ENCODE results near the gene CCDC13.

CCDC13 gene

GRCh38 chr3:42799376-42799775 lies 26.3 kb upstream of the CCDC13 start:
- FAIRE-seq: no peak

GRCh38 chr3:42796332-42796885 lies 23.4 kb upstream of the CCDC13 start:
- no peak for FAIRE-seq

DNA sequence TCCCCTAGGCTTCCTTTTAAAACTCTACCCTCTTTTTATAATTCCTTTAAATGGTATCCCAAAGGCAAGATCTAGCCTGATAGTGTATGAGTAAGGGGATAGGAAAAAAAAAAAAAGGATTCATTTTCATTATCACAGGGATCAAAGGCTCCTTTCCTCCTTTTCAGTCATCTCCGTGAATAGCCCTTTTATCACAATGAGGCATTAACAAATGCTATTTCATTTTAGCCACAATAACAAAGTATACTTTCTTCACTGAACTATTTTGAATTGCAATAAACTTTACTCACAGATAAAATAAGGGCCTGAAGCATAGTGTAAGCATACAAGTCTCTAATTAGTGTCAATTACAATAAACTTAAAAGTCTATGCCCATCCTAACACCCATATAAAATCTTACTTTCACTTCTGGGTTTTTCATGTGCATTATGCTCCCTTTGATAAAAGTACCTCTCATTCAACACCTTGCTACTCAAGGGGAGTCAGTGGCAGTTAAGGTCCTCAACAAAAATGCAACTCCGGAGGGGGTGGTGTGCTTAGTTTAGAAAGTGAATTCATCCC lies 22.6 kb upstream of the CCDC13 start:
- no peak for FAIRE-seq

GRCh38 chr3:42790714-42791229 lies 17.7 kb upstream of the CCDC13 start:
- FAIRE-seq: no peak

DNA sequence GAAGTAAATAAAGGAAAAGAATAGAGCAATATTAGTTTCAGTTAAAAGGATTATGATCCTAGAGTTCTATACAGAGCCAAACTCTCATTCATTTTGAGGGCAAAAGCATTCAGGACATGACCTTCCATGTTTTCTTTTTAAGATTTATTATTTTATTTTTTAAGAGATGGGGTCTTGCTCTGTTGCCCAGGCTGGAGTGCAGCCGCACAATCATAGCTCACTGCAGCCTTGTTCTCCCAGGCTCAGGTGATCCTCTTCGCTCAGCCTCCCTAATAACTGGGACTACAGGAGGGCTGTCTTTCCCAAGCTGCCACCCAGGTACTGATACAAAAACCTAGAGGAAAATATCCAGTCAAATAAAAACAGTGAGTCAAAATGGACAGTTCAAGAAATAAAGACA lies 13.6 kb upstream of the CCDC13 start:
- FAIRE-seq: no peak

DNA sequence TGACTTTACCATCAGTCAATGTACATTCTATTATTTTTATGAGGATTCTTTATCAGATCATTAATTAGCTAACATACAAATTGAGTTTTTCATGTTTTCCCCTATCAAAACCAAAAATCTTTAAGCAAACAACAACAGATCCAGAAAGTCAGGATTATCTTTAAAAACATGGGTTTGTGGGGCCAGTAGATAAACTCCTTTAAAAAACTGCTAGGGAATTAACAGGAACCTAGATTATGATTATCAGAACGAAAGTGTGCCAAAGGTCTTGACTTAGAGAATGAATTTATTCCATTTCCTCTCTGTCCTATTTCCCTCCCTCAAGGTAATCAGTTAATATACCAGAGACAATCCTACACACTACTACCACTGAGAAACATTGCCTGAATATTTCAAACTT lies 13.2 kb upstream of the CCDC13 start:
- FAIRE-seq: no peak

DNA sequence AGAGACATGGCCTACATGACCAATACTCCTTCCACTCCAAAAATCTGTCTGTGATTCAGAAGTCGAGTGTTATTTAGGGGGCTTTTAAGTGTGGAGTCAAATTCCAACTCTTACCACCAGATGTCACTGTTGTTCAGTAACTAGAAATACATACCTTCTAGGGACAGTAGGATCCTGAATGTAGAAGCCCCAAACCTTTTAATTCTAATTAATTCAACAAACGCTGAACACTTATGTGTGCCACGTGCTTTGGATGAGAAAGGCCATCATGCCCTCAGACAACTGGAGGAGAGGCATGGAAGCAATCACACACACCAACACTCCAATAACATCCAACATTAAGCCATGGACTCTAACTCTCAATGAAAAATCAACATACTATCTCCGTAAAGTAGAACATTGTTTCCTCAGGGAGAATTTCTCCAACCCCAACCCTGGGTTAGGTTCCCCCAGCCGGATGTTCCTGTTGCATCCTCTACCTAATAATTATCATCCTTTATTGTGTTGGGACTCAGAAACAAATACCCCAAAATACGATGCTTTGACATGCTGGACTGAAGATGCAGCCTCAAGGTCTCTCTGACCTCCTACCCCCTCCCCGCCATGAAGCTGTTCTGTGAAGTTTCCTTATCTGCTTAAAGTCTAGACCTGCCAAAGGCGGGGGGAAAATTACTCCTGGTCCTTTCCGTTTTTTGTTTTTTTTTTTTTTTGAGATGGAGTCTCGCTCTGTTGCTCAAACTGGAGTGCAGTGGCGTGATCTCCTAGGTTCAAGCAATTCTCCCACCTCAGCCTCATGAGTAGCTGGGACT lies 8.0 kb upstream of the CCDC13 start:
- FAIRE-seq: no peak

DNA sequence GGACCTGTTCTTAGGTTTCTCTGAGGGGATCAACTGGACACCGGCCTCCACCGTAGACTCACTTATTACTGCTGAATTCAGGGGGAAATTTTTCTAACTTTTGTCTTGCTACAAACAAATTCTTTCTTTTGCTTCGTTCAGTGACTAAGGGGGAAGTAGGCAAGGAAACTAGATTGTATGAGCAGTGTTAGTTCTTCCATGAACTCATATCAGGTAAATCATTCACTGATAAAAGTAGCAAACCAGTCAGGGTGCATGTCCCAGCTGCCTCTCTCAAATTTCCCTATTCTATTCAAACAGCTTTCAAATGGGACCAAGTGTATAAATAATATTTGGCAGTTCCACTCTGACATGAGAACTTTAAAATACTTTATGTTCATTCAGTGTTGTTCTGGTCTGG lies 7.3 kb upstream of the CCDC13 start:
- no peak for FAIRE-seq

DNA sequence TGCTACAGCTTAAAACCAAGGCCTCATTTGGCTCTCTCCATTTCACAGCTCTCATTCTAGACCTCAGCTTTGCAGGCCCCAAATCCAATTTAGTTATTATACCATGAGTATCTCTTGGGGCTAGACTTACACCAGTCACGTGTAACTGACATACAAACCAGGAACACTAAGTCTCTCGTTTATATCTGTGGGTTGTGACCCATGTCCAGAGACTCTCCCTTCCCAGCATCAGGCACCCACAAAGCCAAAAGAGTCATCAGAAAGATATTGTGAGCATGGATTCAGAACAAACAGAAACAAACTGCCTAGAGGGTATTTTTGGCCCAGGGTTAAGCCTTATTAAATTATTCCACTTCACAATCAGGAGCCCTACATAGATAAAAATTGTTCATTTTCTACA lies 5.6 kb upstream of the CCDC13 start:
- no peak for FAIRE-seq

DNA sequence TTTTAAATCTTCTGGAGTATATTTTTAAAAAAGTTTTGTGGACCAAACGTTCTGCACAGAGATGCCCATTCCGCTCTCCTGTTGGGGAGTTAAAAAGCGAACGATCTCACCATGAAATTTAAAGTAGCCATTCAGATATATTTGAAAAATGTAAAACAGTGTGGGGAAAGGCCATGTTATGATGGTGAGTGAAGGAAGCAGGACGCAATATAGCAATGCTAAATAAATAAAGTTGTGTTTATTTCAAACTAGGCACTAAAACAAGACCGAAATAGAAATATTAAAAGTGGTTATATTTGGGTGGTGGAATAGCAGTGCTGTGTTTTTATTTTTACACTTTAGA lies 327 bp upstream of the CCDC13 start:
- no peak for FAIRE-seq

GRCh38 chr3:42771271-42771670 lies 1.8 kb downstream of the CCDC13 start:
- FAIRE-seq: no peak

DNA sequence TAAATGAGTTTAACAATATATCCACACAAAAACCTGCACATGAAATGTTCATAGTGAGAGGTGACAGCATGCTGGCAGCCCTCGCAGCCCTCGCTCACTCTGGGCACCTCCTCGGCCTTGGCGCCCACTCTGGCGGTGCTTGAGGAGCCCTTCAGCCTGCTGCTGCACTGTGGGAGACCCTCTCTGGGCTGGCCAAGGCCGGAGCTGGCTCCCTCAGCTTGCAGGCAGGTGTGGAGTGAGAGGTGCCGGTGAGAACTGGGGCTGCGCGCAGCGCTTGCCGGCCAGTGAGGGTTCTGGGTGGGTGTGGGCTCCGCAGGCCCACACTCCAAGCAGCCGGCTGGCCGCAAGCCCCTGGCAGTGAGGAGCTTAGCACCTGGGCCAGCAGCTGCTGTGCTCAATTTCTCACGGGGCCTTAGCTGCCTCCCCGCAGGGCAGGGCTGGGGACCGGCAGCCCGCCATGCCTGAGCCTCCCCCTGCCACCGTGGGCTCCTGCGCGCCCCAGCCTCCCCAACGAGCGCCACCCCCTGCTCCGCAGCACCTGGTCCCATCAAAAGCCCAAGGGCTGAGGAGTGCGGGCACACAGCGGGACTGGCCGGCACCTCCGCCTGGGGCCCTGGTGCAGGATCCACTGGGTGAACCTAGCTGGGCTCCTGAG lies 3.4 kb downstream of the CCDC13 start:
- FAIRE-seq: no peak

DNA sequence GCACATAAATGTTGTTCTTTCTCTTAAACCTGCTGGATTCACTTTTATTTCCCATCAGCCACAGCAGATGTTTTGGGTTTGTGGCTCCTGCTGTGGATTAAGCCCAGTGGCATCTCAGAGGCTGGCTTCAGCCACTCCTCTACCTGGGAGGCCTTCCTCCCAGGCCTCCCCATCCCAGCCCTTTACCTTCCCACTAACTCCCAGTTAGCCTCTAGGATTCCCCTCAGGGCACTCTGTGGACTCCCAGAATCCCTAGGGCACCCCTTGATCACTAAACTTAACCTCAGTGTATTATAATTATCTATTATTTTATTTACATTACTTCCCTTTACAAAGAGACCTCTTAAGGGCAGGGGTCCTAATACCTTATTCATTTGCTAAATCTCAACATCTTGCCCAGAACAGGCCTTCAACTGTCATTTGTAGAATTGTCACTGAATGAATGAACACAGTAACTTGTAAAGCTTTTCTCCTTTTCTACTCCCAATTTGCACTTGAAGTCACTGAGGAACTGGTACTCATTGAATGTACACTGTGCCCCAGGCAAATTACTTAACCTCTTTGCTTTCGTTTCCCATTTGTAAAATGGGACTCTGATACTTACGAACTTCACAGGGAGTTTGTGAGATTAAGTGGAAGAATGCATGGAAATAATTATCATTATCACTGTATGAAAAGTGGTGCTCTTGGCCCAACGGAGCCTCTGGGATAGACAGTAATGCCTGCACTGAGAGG lies 8.3 kb downstream of the CCDC13 start:
- FAIRE-seq: no peak

DNA sequence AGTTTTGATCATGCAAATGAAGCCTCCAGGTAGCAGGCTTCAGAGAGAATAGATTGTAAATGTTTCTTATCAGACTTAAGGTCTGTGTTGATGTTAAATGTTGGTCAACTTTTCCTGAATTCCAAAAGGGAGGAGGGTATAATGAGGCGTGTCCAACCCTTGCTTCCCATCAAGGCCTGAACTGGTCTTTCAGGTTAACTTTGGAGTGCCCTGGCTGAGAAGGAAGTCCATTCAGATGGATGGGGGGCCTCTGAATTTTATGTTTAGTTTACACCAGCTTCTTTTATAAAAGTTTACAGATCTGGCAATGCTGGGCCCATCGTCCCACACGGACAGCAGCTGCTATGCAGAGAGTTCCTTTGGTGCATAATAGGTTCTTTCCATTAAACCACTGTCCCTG lies 8.9 kb downstream of the CCDC13 start:
- no peak for FAIRE-seq

GRCh38 chr3:42763021-42763420 lies 10.0 kb downstream of the CCDC13 start:
- FAIRE-seq: no peak

DNA sequence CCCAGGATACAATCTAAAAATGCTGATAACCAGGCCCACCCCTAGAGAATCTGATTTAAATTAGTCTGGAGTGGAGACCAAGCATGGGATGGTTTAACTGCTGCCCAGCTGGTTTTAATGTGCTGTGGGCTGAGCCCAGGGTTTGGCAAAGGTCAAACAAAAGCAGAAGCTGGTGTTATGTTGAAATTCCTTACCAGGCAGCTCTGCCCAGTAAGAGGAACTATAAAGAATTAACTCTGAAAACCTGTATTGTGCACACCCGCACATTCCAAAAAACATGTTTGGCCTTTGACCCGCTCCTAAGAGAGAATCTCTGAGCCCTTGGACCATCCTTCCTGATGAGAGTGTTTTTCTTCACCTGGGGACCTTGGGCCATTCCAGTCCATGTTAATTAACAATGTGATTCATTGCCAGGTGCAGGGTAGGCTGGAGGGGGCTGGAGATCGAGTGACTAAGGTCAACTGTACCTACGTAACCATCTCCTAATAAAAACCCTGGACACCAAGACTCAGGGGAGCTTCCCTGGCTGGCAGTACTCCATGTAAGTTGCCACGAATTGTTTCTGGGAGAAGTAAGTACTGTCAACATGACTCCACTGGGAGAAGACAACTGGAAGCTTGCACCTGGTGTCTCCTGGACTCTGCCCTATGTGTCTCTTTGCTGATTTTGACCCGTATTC lies 10.9 kb downstream of the CCDC13 start:
- FAIRE-seq: no peak

GRCh38 chr3:42758126-42758525 lies 14.9 kb downstream of the CCDC13 start:
- no peak for FAIRE-seq

GRCh38 chr3:42756681-42757213 lies 16.3 kb downstream of the CCDC13 start:
- no peak for FAIRE-seq

- FAIRE-seq: no peak
These were observed 17.1 kb downstream of the CCDC13 start for GRCh38 chr3:42755681-42756578.

DNA sequence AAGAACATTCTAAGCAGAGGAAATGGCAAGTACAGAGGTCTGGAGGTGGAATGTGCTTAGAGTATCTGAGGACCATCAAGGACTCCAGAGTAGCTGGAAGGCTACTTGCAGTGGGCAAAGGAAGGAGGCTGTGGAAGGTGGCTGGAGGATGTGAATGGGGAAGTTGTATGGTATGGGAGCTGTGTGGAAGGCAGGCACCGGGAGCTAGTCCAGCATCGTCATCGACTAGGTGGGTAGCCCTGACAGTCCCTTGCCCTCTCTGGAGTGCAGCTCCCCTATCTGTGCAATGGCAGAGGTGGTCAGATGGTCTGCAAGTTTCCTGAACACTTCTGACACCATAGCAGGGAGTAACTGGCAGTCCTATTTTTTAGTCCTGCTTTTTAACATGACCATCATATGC lies 19.3 kb downstream of the CCDC13 start:
- FAIRE-seq: no peak

DNA sequence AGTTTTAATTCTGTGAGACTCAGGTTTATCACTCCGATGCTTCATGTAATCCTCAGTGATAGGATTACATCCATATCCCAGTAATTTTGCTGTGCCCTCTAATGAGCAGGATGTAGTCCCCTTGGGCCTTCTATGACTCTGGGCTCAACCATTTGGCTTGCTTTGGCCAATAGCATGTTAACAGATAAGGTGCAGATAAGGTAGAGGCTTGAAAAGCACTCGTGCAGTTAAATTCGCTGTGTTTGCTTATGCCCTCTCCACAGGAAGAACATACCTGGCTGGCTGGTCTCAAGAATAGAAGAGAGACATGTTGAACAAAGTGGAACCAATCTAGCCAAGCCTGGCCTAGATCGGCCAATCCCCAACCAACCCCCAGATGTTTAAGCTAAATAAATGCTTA lies 20.1 kb downstream of the CCDC13 start:
- FAIRE-seq: no peak
